G401.6 (cell line): ENCODE data around the gene GREB1.

Experiments used
- FAIRE-seq: peaks from 2 replicates; lab custom pipeline; 2012; peaks lifted over from hg19 to GRCh38; lab: Jason Lieb, UNC

GREB1 gene

DNA sequence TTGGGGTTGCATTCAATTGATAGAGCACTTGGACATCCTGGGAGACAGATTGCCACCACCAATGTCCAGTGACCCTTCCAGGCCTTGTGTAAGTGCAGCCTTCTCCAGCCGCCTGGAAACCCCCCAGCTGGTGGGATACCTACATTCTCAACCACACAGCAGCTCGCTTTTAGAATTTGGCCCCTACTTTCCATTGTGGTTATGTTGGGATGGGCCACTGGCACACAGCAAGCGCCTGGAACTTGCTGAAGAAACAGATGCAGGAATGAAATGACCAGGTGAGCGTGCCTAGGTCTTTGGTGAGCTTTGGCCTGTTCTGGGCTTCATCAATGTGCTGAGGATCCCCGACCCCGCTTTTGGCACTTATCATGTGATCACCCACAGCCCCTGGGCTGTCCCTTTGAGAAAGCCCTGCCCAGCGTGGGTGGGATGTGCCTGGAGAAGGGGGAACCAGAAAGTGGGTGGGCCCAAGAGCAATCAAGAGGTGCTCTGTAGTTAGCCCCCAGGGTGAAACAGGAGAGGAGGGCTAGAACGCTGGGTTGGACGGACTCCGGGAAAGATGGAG, 152.1 kb downstream of the GREB1 start:
- FAIRE-seq: no peak

- FAIRE-seq: no peak
Observed at GRCh38 chr2:11687736-11688135, 153.9 kb downstream of the GREB1 start.

- peak; percentile 23 for FAIRE-seq
Observed at GRCh38 chr2:11688222-11689069, 154.6 kb downstream of the GREB1 start.

DNA sequence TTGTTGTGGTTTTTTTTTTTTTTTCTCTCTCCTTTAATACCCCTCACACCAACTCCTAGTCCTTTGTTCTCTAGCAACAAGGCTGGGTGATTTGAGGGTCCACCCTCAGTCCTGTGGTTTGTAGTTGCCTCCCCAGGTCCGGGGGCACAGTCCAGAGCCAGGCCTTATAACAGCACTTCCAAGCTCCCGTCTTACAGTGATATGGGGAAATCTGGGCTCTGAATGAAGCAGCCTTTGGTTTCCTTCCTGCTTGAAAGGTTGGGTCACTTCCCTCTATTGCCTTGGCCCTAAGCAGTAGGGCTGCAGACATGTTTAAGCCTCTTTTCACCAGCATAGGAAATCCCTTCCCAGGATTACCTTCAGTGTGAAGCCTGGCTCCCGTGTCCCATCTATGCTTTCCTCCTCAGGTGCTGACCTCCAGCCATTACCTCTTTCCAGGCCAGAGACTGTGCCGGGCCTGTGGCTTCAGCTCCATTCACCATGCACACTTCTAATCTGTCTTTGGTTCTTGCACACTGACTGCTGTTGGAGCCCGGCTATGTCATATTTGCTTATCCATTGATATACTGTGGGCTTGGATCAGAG, 157.3 kb downstream of the GREB1 start:
- no peak for FAIRE-seq
